ENCODE measurements around the gene BARX2. TPM values are rescaled to one million over a fixed set of nuclear protein-coding genes. Genes with fewer than 3 reads are reported as not detected.

Gene BARX2, protein sequence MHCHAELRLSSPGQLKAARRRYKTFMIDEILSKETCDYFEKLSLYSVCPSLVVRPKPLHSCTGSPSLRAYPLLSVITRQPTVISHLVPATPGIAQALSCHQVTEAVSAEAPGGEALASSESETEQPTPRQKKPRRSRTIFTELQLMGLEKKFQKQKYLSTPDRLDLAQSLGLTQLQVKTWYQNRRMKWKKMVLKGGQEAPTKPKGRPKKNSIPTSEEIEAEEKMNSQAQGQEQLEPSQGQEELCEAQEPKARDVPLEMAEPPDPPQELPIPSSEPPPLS
- total RNA-seq (not detected in 2 replicates), polyA plus RNA-seq (not detected in 2 replicates), polyA minus RNA-seq (not detected in 2 replicates)
- total RNA-seq (2013): not detected

DNA sequence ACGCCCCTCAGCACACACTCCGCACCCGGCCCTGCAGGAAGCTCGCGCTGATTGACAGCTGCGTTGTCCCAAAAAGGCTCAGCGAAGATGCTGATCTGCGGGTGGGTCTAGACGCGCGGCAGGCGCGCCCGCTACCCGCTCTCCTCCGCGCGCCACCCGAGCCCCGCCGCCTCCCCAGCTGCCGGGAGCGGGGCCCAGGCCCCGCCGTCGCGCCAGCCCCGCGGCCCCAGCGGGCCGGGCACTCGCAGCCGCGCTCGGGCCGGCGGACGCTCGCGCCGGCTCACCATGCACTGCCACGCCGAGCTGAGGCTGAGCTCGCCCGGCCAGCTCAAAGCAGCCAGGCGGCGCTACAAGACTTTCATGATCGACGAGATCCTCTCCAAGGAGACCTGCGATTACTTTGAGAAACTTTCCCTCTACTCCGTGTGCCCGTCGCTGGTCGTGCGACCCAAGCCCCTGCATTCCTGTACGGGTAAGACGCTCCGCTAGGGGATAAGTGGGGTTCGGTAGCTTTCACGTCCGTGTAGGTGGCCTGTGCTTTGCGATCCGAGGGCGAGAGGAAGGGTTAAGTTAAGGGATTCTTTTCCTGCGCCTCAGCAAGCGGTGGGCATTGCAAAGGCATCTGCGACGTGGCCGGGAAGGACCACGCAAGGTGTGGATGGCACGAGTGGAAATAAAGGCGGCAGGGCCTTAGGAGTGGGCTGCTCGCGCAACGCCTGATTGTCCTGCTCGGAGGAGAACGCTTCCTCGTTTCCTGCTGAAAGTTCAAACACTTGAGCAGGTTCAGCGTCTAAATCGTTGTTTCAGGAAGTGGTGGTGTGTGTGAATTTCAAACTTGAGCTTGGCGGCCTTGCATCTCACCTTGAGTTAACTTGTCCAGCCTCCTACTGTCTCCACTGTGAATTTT, at the start of gene BARX2:
BARX2 (plus strand) TSS at position 98 of the 907 bp plus-strand sequence; CDS start at position 286, 188 bp downstream.
- 4% methylated on average over 77 of the region's 81 CpGs for WGBS (ENCODE audit: insufficient coverage)
- ATAC-seq (ENCODE audit: low read depth) (no peak), DNase-seq (no peak)
- Mint-ChIP-seq H3K9me3 (ENCODE audit: insufficient read depth) (no peaks in the 10 kb centered on the region), H3K4me3 (peak within 1 kb of the TSS; percentile 50), H3K27ac (no peak within 1 kb of the TSS), H3K4me1 (peaks cover 27% of the 10 kb centered on the region), H3K27me3 (peaks cover 66% of the 10 kb centered on the region)
- Histone ChIP-seq H3K4me3 (ENCODE audit: control extremely low read depth in 1 of 5, extremely low read depth in 1 of 5, insufficient read depth in 1 of 5, low read depth in 2 of 5, low read length in 4 of 5) (no peak within 1 kb of the TSS), H3K4me2 (replicated peaks; ENCODE audit: low read depth, low read length, poor library complexity, severe bottlenecking) (peak within 1 kb of the TSS; percentile 34), H3K4me1 (ENCODE audit: control insufficient read depth in 2 of 2, insufficient read depth in 2 of 2, low read length in 2 of 2) (peaks cover 10 to 23% of the 10 kb centered on the region in 2 donors), H3K79me2 (ENCODE audit: control insufficient read depth, insufficient read depth, low read length) (no peaks in the 10 kb centered on the region), H3K9ac (ENCODE audit: low read length) (no peak within 1 kb of the TSS), H3K27me3 (replicated peaks in 1 of 4; ENCODE audit: control extremely low read depth in 1 of 4, control insufficient read depth in 3 of 4, insufficient read depth in 4 of 4, low read length in 3 of 4) (peaks cover 0 to 46% (median 29%) of the 10 kb centered on the region in 4 experiments), H3K36me3 (replicated peaks in 1 of 2; ENCODE audit: control extremely low read depth in 1 of 2, control insufficient read depth in 1 of 2, extremely low read depth in 1 of 2, insufficient read depth in 2 of 2, low read length in 1 of 2) (no peaks in the 10 kb centered on the region), H4K20me1 (ENCODE audit: control insufficient read depth, insufficient read depth, low read length, poor library complexity, severe bottlenecking) (no peaks in the 10 kb centered on the region), H2AFZ (ENCODE audit: insufficient read depth, low read depth, low read length, poor library complexity, severe bottlenecking) (no peak within 1 kb of the TSS), H3K9me3 (ENCODE audit: control extremely low read depth in 1 of 3, control insufficient read depth in 2 of 3, insufficient read depth in 1 of 3, low read length in 2 of 3) (peaks cover 0 to 11% (median 0%) of the 10 kb centered on the region in 3 donors), H3K27ac (ENCODE audit: low read length in 2 of 2) (no peak within 1 kb of the TSS)
- TF ChIP-seq EZH2 (IDR thresholded peaks at IDR 0.05; ENCODE audit: borderline replicate concordance, insufficient read depth, low read depth, low read length, poor library complexity, severe bottlenecking): no peak
- TF ChIP-seq CTCF (IDR thresholded peaks at IDR 0.05): no peak
- ChIA-PET CTCF (no interaction called here), POLR2A (no interaction called here)
- intact Hi-C loops (cut with micrococcal nuclease): no loop called here
